HepG2 (cell line): ENCODE results near the gene FAM53B. TPM values are rescaled to one million over a fixed set of nuclear protein-coding genes. Genes with fewer than 3 reads are reported as not detected.

ENCODE experiments used
- ATAC-seq: fragments of 200-7000 bp; cut with Tn5 transposase; 3 replicates; pipeline ENCODE4 v1.9.1; 2020; ENCODE audit warnings: mild to moderate bottlenecking, moderate library complexity
- BruUV-seq: library from RNA; stranded (reverse); fragments of 400-500 nt; replicated peaks from 2 replicates; lab custom pipeline; 2021; lab: Mats Ljungman, UMichigan
- CTCF ChIA-PET: fragments of 300-600 bp; formaldehyde crosslinking; extraction: SDS; loops from one replicate; lab custom pipeline; 2021; ENCODE audit warnings: low total read pairs, inconsistent platforms, low intra/inter-chr PET ratio; lab: Yijun Ruan, JAX
- POLR2A ChIA-PET: fragments of 350-600 bp; sonication (Branson Sonifier 250); formaldehyde crosslinking; loops from one replicate; lab custom pipeline; 2020; ENCODE audit warnings: antibody characterized with exemption, inconsistent platforms; lab: Yijun Ruan, JAX
- DNase-seq: peaks from one replicate; pipeline ENCODE4 v3.0.0-alpha.2; 2015; ENCODE audit warnings: low spot score
- FAIRE-seq: peaks from 3 replicates; lab custom pipeline; 2011; peaks lifted over from hg19 to GRCh38; lab: Jason Lieb, UNC
- H2AFZ ChIP-seq: one replicate; pipeline ENCODE4 v1.6.1; 2011; ENCODE audit warnings: low read length, inconsistent platforms
- H3K27ac ChIP-seq: fragments of 300-600 bp; 3 replicates; pipeline ENCODE4 v1.8.0; 2011; ENCODE audit warnings: mixed run types, mild to moderate bottlenecking, mixed read lengths, low read length, inconsistent platforms; ENCODE audit not compliant: insufficient read depth; ENCODE audit errors: extremely low read length
- H3K27me3 ChIP-seq, 2 experiments: fragments of 200-600 bp in 1 of 2; 2 replicates in 1 of 2; 3 replicates in 1 of 2; pipeline versions ENCODE4 v1.6.0 to v1.8.0; 2011; ENCODE audit warnings: low read length in 2 of 2, mild to moderate bottlenecking in 2 of 2, moderate library complexity in 2 of 2, inconsistent platforms in 1 of 2; ENCODE audit not compliant: insufficient read depth in 2 of 2, control insufficient read depth in 1 of 2
- H3K36me3 ChIP-seq, 2 experiments: fragments of 200-600 bp in 1 of 2; replicated peaks in 1 of 2; 2 replicates in 1 of 2; 3 replicates in 1 of 2; pipeline versions ENCODE4 v1.5.1 to v1.8.0; 2011; ENCODE audit warnings: low read length in 2 of 2, inconsistent platforms in 1 of 2; ENCODE audit not compliant: insufficient read depth in 2 of 2, control insufficient read depth in 1 of 2
- H3K4me1 ChIP-seq: 2 replicates; pipeline ENCODE4 v1.5.1; 2012; ENCODE audit warnings: low read length, inconsistent platforms; ENCODE audit not compliant: insufficient read depth
- H3K4me2 ChIP-seq: 2 replicates; pipeline ENCODE4 v1.6.0; 2011; ENCODE audit warnings: low read depth, low read length, inconsistent platforms
- H3K4me3 ChIP-seq, 3 experiments: fragments of 200-600 bp in 1 of 3; sonication (generic), shearing (Covaris generic) in 1 of 3; replicated peaks in 1 of 3; 2 replicates each; pipeline ENCODE4 v1.5.1; 2011 to 2016; ENCODE audit warnings: low read length in 3 of 3, inconsistent platforms in 2 of 3, low read depth in 2 of 3, mild to moderate bottlenecking in 2 of 3, control low read depth in 1 of 3, mixed read lengths in 1 of 3; ENCODE audit not compliant: insufficient read depth in 1 of 3
- H3K79me2 ChIP-seq: one replicate; pipeline ENCODE4 v1.6.1; 2011; ENCODE audit warnings: low read length, inconsistent platforms; ENCODE audit not compliant: insufficient read depth
- H3K9ac ChIP-seq: 2 replicates; pipeline ENCODE4 v1.6.0; 2011; ENCODE audit warnings: mild to moderate bottlenecking, low read depth, low read length, inconsistent platforms; ENCODE audit not compliant: insufficient read depth
- H3K9me3 ChIP-seq: 2 replicates; pipeline ENCODE4 v1.5.1; 2012; ENCODE audit warnings: mild to moderate bottlenecking, low read length
- H4K20me1 ChIP-seq: 2 replicates; pipeline ENCODE4 v1.6.0; 2011; ENCODE audit warnings: inconsistent platforms, mild to moderate bottlenecking, low read length, moderate library complexity; ENCODE audit not compliant: insufficient read depth
- ADNP ChIP-seq: sonication (generic); formaldehyde crosslinking; IDR thresholded peaks from 2 replicates; pipeline ENCODE4 v1.4.0; 2020; ENCODE audit warnings: missing genetic modification reagents
- RARA ChIP-seq: IDR thresholded peaks from 2 replicates; pipeline ENCODE4 v1.6.1; 2016; ENCODE audit warnings: missing genetic modification reagents, missing compliant biosample characterization
- SNAPC2 ChIP-seq: sonication (generic); formaldehyde crosslinking; IDR thresholded peaks from 2 replicates; pipeline ENCODE4 v1.8.1; 2022; ENCODE audit warnings: mild to moderate bottlenecking, missing genetic modification reagents
- WGBS: methylation state at CpG from one replicate; pipeline ENCODE4 v1.1.6; 2017; ENCODE audit warnings: low lambda C conversion rate; 5-methylcytosine and 5-hydroxymethylcytosine counted together
- in situ Hi-C: cut with HindIII; loops from 2 replicates; pipeline ENCODE4 v1.10.0; 2017; ENCODE audit warnings: low pct_unique_long_range_greater_than_20kb; ENCODE audit not compliant: extremely low pct_ligation_motif_present
- intact Hi-C: fragments of 100-400 bp; cut with micrococcal nuclease; formaldehyde crosslinking; loops from one replicate; pipeline ENCODE4 v1.10.0; 2022; ENCODE audit not compliant: unreplicated experiment
- polyA plus RNA-seq, 8 experiments: library from polyadenylated mRNA; depleted of rRNA in 3 of 8; stranded (reverse) in 7 of 8; unstranded in 1 of 8; fragments of >200 nt; fragmentation: Illumina TruSeq in 4 of 8; extraction: Trizol in 4 of 8; gene quantifications; 2 replicates each; pipeline versions ENCODE4 v1.2.1 to v1.2.3, GENCODE V29; 2011 to 2016; ENCODE audit warnings: low read depth in 4 of 8, missing spikeins in 1 of 8, mixed read lengths in 1 of 8; ENCODE audit not compliant: insufficient read depth in 1 of 8
- total RNA-seq, 5 experiments: library from RNA; depleted of rRNA; stranded (reverse); fragments of >200 nt; fragmentation: Illumina TruSeq; extraction: Trizol; gene quantifications; 2 replicates each; pipeline ENCODE4 v1.2.3, GENCODE V29; 2016; ENCODE audit warnings: low read depth in 1 of 5
- TF ChIP-seq, protein P1 (sequence below): sonication (generic); formaldehyde crosslinking; IDR thresholded peaks from 2 replicates; pipeline ENCODE4 v1.5.0; 2020; ENCODE audit warnings: missing genetic modification reagents
- TF ChIP-seq, protein P2 (sequence below): sonication (generic); formaldehyde crosslinking; IDR thresholded peaks from 2 replicates; pipeline ENCODE4 v1.5.0; 2020; ENCODE audit warnings: mild to moderate bottlenecking, missing genetic modification reagents, moderate library complexity

The FAM53B gene
- total and polyA plus RNA-seq, 2 of the 13 experiments (the other 11 are each of a cell fraction or from before 2014, with no cell fraction given): 6.4 to 19.3 TPM

DNA sequence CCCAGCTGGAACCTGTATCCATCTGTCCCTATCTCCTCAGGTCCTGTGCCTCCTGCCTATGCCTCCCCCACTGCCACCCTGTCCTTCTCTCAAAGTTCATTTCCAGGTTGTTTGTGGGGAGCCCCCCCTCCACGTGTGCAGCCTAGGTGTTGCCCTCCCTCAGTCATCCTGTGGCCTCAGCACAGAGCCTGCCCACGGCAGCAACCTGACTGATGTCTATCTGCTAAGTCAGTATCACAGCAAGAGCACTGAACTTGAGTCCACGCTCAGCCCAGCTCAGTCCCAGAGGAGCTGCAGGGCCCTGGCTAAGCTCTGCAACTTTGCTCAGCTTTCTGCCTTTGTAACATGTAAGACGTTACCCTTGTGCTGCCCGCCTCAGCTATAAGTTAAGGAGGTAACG is 28.7 kb downstream of the FAM53B start:
- POLR2A ChIA-PET: no interaction called here
- TF ChIP-seq, protein P1, sequence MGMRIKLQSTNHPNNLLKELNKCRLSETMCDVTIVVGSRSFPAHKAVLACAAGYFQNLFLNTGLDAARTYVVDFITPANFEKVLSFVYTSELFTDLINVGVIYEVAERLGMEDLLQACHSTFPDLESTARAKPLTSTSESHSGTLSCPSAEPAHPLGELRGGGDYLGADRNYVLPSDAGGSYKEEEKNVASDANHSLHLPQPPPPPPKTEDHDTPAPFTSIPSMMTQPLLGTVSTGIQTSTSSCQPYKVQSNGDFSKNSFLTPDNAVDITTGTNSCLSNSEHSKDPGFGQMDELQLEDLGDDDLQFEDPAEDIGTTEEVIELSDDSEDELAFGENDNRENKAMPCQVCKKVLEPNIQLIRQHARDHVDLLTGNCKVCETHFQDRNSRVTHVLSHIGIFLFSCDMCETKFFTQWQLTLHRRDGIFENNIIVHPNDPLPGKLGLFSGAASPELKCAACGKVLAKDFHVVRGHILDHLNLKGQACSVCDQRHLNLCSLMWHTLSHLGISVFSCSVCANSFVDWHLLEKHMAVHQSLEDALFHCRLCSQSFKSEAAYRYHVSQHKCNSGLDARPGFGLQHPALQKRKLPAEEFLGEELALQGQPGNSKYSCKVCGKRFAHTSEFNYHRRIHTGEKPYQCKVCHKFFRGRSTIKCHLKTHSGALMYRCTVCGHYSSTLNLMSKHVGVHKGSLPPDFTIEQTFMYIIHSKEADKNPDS (CRISPR knock-in tag): no peak
- TF ChIP-seq ADNP (CRISPR knock-in tag) (no peak), SNAPC2 (CRISPR knock-in tag) (no peak), RARA (CRISPR knock-in tag) (peak; percentile 46; the same call in 1 of the 2 replicates)
- TF ChIP-seq, protein P2, sequence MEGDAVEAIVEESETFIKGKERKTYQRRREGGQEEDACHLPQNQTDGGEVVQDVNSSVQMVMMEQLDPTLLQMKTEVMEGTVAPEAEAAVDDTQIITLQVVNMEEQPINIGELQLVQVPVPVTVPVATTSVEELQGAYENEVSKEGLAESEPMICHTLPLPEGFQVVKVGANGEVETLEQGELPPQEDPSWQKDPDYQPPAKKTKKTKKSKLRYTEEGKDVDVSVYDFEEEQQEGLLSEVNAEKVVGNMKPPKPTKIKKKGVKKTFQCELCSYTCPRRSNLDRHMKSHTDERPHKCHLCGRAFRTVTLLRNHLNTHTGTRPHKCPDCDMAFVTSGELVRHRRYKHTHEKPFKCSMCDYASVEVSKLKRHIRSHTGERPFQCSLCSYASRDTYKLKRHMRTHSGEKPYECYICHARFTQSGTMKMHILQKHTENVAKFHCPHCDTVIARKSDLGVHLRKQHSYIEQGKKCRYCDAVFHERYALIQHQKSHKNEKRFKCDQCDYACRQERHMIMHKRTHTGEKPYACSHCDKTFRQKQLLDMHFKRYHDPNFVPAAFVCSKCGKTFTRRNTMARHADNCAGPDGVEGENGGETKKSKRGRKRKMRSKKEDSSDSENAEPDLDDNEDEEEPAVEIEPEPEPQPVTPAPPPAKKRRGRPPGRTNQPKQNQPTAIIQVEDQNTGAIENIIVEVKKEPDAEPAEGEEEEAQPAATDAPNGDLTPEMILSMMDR (CRISPR knock-in tag): no peak
- in situ Hi-C loops: no loop called here
- ATAC-seq: peak; percentile 71
- Histone ChIP-seq H3K4me2 (no peak overlapping the region), H4K20me1 (no peaks in the 10 kb centered on the region), H3K79me2 (peaks cover 24% of the 10 kb centered on the region), H3K27ac (no peak overlapping the region), H3K9ac (no peak overlapping the region), H2AFZ (no peak overlapping the region), H3K36me3 (no peaks in the 10 kb centered on the region), H3K4me3 (no peak overlapping the region), H3K9me3 (no peaks in the 10 kb centered on the region), H3K27me3 (no peaks in the 10 kb centered on the region), H3K4me1 (peaks cover 68% of the 10 kb centered on the region)
- no peak for DNase-seq
- no TSS peak for BruUV-seq
- no peak for FAIRE-seq
- intact Hi-C loops: no loop called here
- CTCF ChIA-PET: no interaction called here
- WGBS: 53% methylated on average over 5 of the region's 6 CpGs
